Sigmoid colon (tissue), 4 donors: Measurements from ENCODE around the gene LRRC37A2.
"Not testable (repeated sequence)": the region's sequence is repeated elsewhere in the genome, so short reads cannot be mapped to it uniquely, and the experiment has no call there.

Experiments used
- EP300 ChIP-seq, 4 donors: sonication (generic); formaldehyde crosslinking; IDR thresholded peaks; one replicate each; pipeline ENCODE4 v1.6.1; 2017; ENCODE audit warnings: antibody characterized with exemption in 4 of 4
- POLR2A ChIP-seq, 2 donors: fragments of 450-650 bp; IDR thresholded peaks; one replicate each; pipeline ENCODE4 v1.6.1; 2016; ENCODE audit warnings: antibody characterized with exemption in 2 of 2, mild to moderate bottlenecking in 2 of 2, moderate library complexity in 2 of 2
- POLR2AphosphoS5 ChIP-seq, 4 donors: sonication (generic); formaldehyde crosslinking; IDR thresholded peaks; one replicate each; pipeline ENCODE4 v1.6.1; 2017; ENCODE audit warnings: antibody characterized with exemption in 4 of 4
- TF ChIP-seq, protein P1 (sequence below), 4 experiments: fragments of 450-650 bp in 3 of 4; fragments of 200-600 bp in 1 of 4; IDR thresholded peaks; one replicate each; pipeline ENCODE4 v1.5.1; 2016 to 2019; ENCODE audit warnings: antibody characterized with exemption in 4 of 4, mild to moderate bottlenecking in 3 of 4, moderate library complexity in 2 of 4

DNA sequence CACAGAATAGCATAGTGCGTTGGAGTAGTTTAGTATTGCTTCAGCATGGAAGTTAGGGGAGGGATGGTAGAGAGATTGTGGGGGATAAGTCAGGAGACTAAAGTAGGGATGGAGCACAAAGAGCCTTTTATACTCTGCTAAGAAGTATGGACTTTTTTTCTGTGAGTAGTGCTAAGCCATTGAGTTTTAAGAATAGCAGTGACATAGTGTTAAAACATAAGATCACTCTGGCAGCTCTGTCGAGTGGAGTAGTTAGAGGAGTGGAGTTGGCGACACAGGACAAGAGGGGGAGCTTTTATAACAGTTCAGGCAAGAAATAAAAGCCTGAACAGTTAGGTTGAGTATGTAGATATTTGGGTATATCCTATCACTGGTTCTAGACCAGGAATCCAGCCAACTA lies 33.4 kb upstream of the LRRC37A2 start:
- TF ChIP-seq, protein P1, sequence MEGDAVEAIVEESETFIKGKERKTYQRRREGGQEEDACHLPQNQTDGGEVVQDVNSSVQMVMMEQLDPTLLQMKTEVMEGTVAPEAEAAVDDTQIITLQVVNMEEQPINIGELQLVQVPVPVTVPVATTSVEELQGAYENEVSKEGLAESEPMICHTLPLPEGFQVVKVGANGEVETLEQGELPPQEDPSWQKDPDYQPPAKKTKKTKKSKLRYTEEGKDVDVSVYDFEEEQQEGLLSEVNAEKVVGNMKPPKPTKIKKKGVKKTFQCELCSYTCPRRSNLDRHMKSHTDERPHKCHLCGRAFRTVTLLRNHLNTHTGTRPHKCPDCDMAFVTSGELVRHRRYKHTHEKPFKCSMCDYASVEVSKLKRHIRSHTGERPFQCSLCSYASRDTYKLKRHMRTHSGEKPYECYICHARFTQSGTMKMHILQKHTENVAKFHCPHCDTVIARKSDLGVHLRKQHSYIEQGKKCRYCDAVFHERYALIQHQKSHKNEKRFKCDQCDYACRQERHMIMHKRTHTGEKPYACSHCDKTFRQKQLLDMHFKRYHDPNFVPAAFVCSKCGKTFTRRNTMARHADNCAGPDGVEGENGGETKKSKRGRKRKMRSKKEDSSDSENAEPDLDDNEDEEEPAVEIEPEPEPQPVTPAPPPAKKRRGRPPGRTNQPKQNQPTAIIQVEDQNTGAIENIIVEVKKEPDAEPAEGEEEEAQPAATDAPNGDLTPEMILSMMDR (IDR thresholded peaks at IDR 0.05) = not testable (repeated sequence)
- not testable (repeated sequence) for TF ChIP-seq EP300, POLR2A, POLR2AphosphoS5 (IDR thresholded peaks at IDR 0.05)
